Liver (tissue), 9 donors: ENCODE measurements around the gene BHMT2. TPM values are rescaled to one million over a fixed set of nuclear protein-coding genes. Genes with fewer than 3 reads are reported as not detected.
A peak's percentile ranks its signal among the peaks of the same experiment; 100 is the strongest.

Source experiments
- DNase-seq: peaks from one replicate; pipeline ENCODE4 v3.0.0-alpha.2; 2017; ENCODE audit warnings: low spot score
- H3K27ac ChIP-seq, 2 donors: one replicate each; pipeline ENCODE4 v1.7.0; 2013; ENCODE audit warnings: inconsistent platforms in 2 of 2, low read length in 2 of 2, control low read depth in 1 of 2, low read depth in 1 of 2, mild to moderate bottlenecking in 1 of 2
- H3K27me3 ChIP-seq, 4 donors: one replicate each; pipeline versions ENCODE4 v1.6.1 to v1.7.0; 2013; ENCODE audit warnings: low read length in 3 of 4, inconsistent platforms in 1 of 4, mild to moderate bottlenecking in 1 of 4, moderate library complexity in 1 of 4; ENCODE audit not compliant: control insufficient read depth in 4 of 4, insufficient read depth in 4 of 4
- H3K36me3 ChIP-seq, 4 donors: one replicate each; pipeline versions ENCODE4 v1.6.1 to v1.7.0; 2013; ENCODE audit warnings: low read length in 3 of 4, mild to moderate bottlenecking in 3 of 4, low read depth in 1 of 4, moderate library complexity in 1 of 4; ENCODE audit not compliant: control insufficient read depth in 4 of 4, insufficient read depth in 3 of 4
- H3K4me1 ChIP-seq, 4 donors: one replicate each; pipeline versions ENCODE4 v1.6.1 to v1.7.0; 2013; ENCODE audit warnings: low read length in 3 of 4, mild to moderate bottlenecking in 3 of 4, moderate library complexity in 1 of 4; ENCODE audit not compliant: control insufficient read depth in 4 of 4, insufficient read depth in 4 of 4
- H3K4me3 ChIP-seq, 3 donors: one replicate each; pipeline versions ENCODE4 v1.6.1 to v1.7.0; 2013; ENCODE audit warnings: low read length in 3 of 3, control low read depth in 1 of 3, low read depth in 1 of 3, mild to moderate bottlenecking in 1 of 3
- H3K9ac ChIP-seq, 2 donors: one replicate each; pipeline ENCODE4 v1.7.0; 2013; ENCODE audit warnings: low read length in 2 of 2, mild to moderate bottlenecking in 2 of 2, moderate library complexity in 2 of 2, control low read depth in 1 of 2, low read depth in 1 of 2
- H3K9me3 ChIP-seq, 4 donors: one replicate each; pipeline versions ENCODE4 v1.6.1 to v1.7.0; 2013; ENCODE audit warnings: low read length in 3 of 4; ENCODE audit not compliant: control insufficient read depth in 4 of 4
- EGR1 ChIP-seq, 2 donors: IDR thresholded peaks; 2 replicates each; pipeline ENCODE4 v1.6.1; 2016 to 2018; ENCODE audit warnings: antibody characterized with exemption in 2 of 2, low read depth in 2 of 2
- FOXA1 ChIP-seq: IDR thresholded peaks from 2 replicates; pipeline ENCODE4 v1.6.1; 2016; ENCODE audit warnings: antibody characterized with exemption
- FOXA2 ChIP-seq: IDR thresholded peaks from 2 replicates; pipeline ENCODE4 v1.6.1; 2016; ENCODE audit warnings: antibody characterized with exemption
- HNF4A ChIP-seq, 2 donors: conservative IDR thresholded peaks; 2 replicates each; pipeline ENCODE4 v1.6.1; 2016; ENCODE audit warnings: antibody characterized with exemption in 2 of 2, mild to moderate bottlenecking in 2 of 2
- HNF4G ChIP-seq: IDR thresholded peaks from 2 replicates; pipeline ENCODE4 v1.6.1; 2016; ENCODE audit warnings: antibody characterized with exemption
- JUND ChIP-seq, 2 donors: IDR thresholded peaks; 2 replicates each; pipeline ENCODE4 v1.6.1; 2016; ENCODE audit warnings: antibody characterized with exemption in 2 of 2
- RAD21 ChIP-seq, 2 donors: IDR thresholded peaks; 2 replicates each; pipeline ENCODE4 v1.6.1; 2016; ENCODE audit warnings: antibody characterized with exemption in 2 of 2, mild to moderate bottlenecking in 2 of 2
- RXRA ChIP-seq, 2 donors: IDR thresholded peaks; 2 replicates each; pipeline ENCODE4 v1.6.1; 2017 to 2018; ENCODE audit warnings: antibody characterized with exemption in 2 of 2, mild to moderate bottlenecking in 1 of 2
- SP1 ChIP-seq: IDR thresholded peaks from 2 replicates; pipeline ENCODE4 v1.6.1; 2018; ENCODE audit warnings: antibody characterized with exemption, mild to moderate bottlenecking
- YY1 ChIP-seq: IDR thresholded peaks from 2 replicates; pipeline ENCODE4 v1.6.1; 2016; ENCODE audit warnings: antibody characterized with exemption, mild to moderate bottlenecking
- WGBS: extraction: QIAGEN DNeasy Blood & Tissue Kit; methylation state at CpG from one replicate; pipeline ENCODE4 v1.1.7; 2013; 5-methylcytosine and 5-hydroxymethylcytosine counted together
- polyA plus RNA-seq, 2 donors: library from polyadenylated mRNA; stranded (reverse) in 1 of 2; unstranded in 1 of 2; fragments of 200-250 nt in 1 of 2; fragments of >200 nt in 1 of 2; fragmentation: Nextera tagmentation in 1 of 2; extraction: Ambion mirVana in 1 of 2; gene quantifications; one replicate each; pipeline versions ENCODE4 v1.2.1 to v1.2.3, GENCODE V29; 2013 to 2015
- total RNA-seq, 2 donors: library from RNA; depleted of rRNA; stranded (reverse); fragments of >200 nt; gene quantifications; one replicate each; pipeline ENCODE4 v1.2.3, GENCODE V29; 2014
- TF ChIP-seq, protein P1 (sequence below): IDR thresholded peaks from 2 replicates; pipeline ENCODE4 v1.6.1; 2016; ENCODE audit warnings: antibody characterized with exemption, mild to moderate bottlenecking
- TF ChIP-seq, protein P2 (sequence below): IDR thresholded peaks from 2 replicates; pipeline ENCODE4 v1.6.1; 2016; ENCODE audit warnings: antibody characterized with exemption
- TF ChIP-seq, protein P3 (sequence below): IDR thresholded peaks from 2 replicates; pipeline ENCODE4 v1.6.1; 2016; ENCODE audit warnings: antibody characterized with exemption
- TF ChIP-seq, protein P4 (sequence below): IDR thresholded peaks from 2 replicates; pipeline ENCODE4 v1.6.1; 2016; ENCODE audit warnings: antibody characterized with exemption
- TF ChIP-seq, protein P5 (sequence below): fragments of 150-350 bp; IDR thresholded peaks from 2 replicates; pipeline ENCODE4 v1.5.1; 2017; ENCODE audit warnings: improper control_type of control experiment, low read depth, low read length; ENCODE audit not compliant: missing input control
- donor health status: healthy.
- donor health status: healthy.
- donor health status: healthy.
- donor health status: healthy.
- donor health status: healthy.

The BHMT2 gene
- total and polyA plus RNA-seq, 4 donors, result 62.3 to 374 (median 271) TPM

DNA sequence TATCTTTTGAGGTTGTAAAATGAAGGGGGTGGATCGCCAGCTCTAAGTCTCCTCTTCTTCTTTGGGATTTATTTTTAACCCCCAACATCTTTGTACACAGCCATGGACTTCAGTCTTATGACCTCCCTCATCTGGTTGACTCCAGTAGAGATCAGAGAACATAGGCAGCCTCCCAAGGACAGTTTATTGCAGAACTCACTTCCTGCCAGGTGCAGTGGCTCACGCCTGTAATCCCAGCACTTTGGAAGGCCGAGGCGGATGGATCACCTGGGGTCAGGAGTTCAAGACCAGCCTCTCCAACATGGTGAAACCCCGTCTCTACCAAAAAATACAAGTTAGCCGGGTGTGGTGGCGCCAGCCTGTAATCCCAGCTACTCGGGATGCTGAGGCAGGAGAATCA lies 39.2 kb downstream of the BHMT2 start:
- Histone ChIP-seq H3K36me3 (no peaks in the 10 kb centered on the region), H3K9ac (no peak overlapping the region), H3K27me3 (no peaks in the 10 kb centered on the region), H3K4me1 (peaks cover 5 to 54% (median 40%) of the 10 kb centered on the region in 4 donors), H3K27ac (peak overlapping the region; percentile 46 to 59), H3K9me3 (no peaks in the 10 kb centered on the region), H3K4me3 (no peak overlapping the region)
- 47% methylated on average over 8 of the region's 8 CpGs for WGBS
- DNase-seq, result no peak
- TF ChIP-seq, protein P1, sequence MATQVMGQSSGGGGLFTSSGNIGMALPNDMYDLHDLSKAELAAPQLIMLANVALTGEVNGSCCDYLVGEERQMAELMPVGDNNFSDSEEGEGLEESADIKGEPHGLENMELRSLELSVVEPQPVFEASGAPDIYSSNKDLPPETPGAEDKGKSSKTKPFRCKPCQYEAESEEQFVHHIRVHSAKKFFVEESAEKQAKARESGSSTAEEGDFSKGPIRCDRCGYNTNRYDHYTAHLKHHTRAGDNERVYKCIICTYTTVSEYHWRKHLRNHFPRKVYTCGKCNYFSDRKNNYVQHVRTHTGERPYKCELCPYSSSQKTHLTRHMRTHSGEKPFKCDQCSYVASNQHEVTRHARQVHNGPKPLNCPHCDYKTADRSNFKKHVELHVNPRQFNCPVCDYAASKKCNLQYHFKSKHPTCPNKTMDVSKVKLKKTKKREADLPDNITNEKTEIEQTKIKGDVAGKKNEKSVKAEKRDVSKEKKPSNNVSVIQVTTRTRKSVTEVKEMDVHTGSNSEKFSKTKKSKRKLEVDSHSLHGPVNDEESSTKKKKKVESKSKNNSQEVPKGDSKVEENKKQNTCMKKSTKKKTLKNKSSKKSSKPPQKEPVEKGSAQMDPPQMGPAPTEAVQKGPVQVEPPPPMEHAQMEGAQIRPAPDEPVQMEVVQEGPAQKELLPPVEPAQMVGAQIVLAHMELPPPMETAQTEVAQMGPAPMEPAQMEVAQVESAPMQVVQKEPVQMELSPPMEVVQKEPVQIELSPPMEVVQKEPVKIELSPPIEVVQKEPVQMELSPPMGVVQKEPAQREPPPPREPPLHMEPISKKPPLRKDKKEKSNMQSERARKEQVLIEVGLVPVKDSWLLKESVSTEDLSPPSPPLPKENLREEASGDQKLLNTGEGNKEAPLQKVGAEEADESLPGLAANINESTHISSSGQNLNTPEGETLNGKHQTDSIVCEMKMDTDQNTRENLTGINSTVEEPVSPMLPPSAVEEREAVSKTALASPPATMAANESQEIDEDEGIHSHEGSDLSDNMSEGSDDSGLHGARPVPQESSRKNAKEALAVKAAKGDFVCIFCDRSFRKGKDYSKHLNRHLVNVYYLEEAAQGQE, result no peak
- TF ChIP-seq SP1 (peak; percentile 32), HNF4A (conservative IDR thresholded peaks at IDR 0.05) (peak; percentile 68 to 72), FOXA1 (no peak), RXRA (IDR thresholded peaks at IDR 0.05) (peak; percentile 51 to 69), RAD21 (IDR thresholded peaks at IDR 0.05) (peak in 1 of 2 donors; percentile 19), HNF4G (no peak), YY1 (no peak), EGR1 (IDR thresholded peaks at IDR 0.05; ENCODE audit: low read depth in 2 of 2) (no peak), FOXA2 (peak; percentile 8), JUND (IDR thresholded peaks at IDR 0.05) (no peak)
- TF ChIP-seq, protein P2, sequence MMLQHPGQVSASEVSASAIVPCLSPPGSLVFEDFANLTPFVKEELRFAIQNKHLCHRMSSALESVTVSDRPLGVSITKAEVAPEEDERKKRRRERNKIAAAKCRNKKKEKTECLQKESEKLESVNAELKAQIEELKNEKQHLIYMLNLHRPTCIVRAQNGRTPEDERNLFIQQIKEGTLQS, result no peak
- TF ChIP-seq, protein P3, sequence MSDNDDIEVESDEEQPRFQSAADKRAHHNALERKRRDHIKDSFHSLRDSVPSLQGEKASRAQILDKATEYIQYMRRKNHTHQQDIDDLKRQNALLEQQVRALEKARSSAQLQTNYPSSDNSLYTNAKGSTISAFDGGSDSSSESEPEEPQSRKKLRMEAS, result no peak
- TF ChIP-seq, protein P4, sequence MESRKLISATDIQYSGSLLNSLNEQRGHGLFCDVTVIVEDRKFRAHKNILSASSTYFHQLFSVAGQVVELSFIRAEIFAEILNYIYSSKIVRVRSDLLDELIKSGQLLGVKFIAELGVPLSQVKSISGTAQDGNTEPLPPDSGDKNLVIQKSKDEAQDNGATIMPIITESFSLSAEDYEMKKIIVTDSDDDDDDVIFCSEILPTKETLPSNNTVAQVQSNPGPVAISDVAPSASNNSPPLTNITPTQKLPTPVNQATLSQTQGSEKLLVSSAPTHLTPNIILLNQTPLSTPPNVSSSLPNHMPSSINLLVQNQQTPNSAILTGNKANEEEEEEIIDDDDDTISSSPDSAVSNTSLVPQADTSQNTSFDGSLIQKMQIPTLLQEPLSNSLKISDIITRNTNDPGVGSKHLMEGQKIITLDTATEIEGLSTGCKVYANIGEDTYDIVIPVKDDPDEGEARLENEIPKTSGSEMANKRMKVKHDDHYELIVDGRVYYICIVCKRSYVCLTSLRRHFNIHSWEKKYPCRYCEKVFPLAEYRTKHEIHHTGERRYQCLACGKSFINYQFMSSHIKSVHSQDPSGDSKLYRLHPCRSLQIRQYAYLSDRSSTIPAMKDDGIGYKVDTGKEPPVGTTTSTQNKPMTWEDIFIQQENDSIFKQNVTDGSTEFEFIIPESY, result no peak
- TF ChIP-seq, protein P5, sequence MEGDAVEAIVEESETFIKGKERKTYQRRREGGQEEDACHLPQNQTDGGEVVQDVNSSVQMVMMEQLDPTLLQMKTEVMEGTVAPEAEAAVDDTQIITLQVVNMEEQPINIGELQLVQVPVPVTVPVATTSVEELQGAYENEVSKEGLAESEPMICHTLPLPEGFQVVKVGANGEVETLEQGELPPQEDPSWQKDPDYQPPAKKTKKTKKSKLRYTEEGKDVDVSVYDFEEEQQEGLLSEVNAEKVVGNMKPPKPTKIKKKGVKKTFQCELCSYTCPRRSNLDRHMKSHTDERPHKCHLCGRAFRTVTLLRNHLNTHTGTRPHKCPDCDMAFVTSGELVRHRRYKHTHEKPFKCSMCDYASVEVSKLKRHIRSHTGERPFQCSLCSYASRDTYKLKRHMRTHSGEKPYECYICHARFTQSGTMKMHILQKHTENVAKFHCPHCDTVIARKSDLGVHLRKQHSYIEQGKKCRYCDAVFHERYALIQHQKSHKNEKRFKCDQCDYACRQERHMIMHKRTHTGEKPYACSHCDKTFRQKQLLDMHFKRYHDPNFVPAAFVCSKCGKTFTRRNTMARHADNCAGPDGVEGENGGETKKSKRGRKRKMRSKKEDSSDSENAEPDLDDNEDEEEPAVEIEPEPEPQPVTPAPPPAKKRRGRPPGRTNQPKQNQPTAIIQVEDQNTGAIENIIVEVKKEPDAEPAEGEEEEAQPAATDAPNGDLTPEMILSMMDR, result no peak
